T47D (cell line): Measurements from ENCODE around the gene TDRD6.
"Not testable (repeated sequence)": the region's sequence is repeated elsewhere in the genome, so short reads cannot be mapped to it uniquely, and the experiment has no call there.

Experiments
- DNase-seq, 2 experiments: peaks; one replicate each; pipeline versions ENCODE4 v3.0.0 to v3.0.0-alpha.2; 2011 to 2012; ENCODE audit warnings: low read depth in 1 of 2, low spot score in 1 of 2
- JUND ChIP-seq: IDR thresholded peaks from 2 replicates; pipeline ENCODE4 v1.6.1; 2012; ENCODE audit warnings: low read depth
- in situ Hi-C: cut with HindIII; loops from 2 replicates; pipeline ENCODE4 v1.10.0; 2016; ENCODE audit warnings: low sequenced_read_pairs, low pct_unique_long_range_greater_than_20kb

The TDRD6 gene, protein sequence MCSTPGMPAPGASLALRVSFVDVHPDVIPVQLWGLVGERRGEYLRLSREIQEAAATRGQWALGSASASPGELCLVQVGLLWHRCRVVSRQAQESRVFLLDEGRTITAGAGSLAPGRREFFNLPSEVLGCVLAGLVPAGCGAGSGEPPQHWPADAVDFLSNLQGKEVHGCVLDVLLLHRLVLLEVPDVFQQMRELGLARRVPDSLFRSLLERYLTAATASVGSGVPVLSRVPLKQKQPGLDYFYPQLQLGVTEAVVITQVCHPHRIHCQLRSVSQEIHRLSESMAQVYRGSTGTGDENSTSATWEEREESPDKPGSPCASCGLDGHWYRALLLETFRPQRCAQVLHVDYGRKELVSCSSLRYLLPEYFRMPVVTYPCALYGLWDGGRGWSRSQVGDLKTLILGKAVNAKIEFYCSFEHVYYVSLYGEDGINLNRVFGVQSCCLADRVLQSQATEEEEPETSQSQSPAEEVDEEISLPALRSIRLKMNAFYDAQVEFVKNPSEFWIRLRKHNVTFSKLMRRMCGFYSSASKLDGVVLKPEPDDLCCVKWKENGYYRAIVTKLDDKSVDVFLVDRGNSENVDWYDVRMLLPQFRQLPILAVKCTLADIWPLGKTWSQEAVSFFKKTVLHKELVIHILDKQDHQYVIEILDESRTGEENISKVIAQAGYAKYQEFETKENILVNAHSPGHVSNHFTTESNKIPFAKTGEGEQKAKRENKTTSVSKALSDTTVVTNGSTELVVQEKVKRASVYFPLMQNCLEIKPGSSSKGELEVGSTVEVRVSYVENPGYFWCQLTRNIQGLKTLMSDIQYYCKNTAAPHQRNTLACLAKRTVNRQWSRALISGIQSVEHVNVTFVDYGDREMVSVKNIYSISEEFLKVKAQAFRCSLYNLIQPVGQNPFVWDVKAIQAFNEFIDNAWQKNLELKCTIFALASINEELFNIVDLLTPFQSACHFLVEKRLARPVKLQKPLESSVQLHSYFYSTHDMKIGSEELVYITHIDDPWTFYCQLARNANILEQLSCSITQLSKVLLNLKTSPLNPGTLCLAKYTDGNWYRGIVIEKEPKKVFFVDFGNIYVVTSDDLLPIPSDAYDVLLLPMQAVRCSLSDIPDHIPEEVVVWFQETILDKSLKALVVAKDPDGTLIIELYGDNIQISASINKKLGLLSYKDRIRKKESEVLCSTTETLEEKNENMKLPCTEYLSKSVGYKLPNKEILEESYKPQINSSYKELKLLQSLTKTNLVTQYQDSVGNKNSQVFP (N-terminal part only)

DNA sequence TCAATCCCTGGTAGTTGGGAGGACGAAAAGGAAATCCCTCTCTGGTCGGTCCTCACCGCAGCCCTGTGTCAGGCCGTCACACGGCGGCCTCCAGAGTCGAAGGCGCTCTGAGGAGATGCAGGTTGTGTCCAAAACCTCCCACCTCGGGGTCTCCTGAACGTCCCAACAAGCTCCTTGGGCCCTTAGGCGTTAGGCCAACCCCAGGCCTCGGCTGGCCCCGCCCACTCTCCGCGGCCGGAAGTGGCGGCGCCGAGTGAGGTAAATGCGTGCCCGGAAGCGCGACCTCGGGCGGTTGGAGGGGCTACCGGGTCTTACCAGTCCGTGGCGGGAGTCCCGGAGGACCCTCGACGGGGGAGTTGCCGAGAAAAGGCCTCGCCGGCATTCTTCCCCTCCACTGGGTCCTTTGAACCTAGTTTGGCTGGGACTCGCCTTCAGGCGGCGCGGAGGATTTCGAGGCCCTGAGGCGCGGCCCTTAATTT, at the start of gene TDRD6:
TDRD6 (plus strand) TSS at position 267 of the 479 bp plus-strand sequence. CDS start 244 bp downstream, outside the sequence.
- in situ Hi-C loops, result no loop called here
- no peak for TF ChIP-seq JUND
- no peak for DNase-seq

DNA sequence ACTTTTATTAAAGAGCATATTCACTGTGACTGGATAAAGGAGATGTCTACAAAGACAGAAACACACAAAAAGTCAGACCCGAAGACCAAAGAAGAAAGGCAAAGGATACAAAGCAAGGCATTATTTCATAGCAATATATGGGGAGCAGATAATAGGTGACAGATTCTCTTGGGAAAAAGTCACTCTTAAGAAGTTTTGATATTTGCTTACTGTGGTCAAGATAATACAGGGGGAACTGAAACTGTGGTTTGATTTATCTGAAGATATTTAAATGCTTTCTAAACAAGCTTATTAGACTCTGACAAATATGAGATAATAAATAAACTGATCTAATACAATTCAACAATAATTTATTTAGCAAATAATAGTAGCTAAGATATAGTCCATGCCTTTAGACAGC, 49.8 kb upstream of the TDRD6 start:
- no peak for DNase-seq
- in situ Hi-C loops, result no loop called here
- TF ChIP-seq JUND, result no peak

DNA sequence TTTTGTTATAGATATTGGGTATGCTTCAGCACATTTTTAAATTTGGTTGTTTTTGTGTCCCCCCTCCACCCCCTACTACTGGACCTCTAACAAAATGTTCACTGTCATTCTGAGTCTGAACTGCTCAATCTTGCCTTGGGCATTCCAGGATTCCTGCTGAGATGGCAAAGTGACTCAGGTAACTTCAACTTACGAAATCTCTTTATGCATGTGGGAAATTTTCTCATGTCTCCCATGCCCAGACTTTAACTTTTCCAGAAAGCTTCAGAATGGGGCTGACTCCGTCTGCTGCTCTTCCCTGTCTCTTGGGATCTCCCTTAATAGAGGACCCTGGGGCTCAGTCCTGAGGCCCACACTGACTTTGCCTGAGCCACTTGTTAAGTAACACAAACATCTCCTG, 49.0 kb upstream of the TDRD6 start:
- TF ChIP-seq JUND, result no peak
- peak in 1 of 2 experiments; percentile 33 for DNase-seq
- in situ Hi-C loops, result no loop called here

DNA sequence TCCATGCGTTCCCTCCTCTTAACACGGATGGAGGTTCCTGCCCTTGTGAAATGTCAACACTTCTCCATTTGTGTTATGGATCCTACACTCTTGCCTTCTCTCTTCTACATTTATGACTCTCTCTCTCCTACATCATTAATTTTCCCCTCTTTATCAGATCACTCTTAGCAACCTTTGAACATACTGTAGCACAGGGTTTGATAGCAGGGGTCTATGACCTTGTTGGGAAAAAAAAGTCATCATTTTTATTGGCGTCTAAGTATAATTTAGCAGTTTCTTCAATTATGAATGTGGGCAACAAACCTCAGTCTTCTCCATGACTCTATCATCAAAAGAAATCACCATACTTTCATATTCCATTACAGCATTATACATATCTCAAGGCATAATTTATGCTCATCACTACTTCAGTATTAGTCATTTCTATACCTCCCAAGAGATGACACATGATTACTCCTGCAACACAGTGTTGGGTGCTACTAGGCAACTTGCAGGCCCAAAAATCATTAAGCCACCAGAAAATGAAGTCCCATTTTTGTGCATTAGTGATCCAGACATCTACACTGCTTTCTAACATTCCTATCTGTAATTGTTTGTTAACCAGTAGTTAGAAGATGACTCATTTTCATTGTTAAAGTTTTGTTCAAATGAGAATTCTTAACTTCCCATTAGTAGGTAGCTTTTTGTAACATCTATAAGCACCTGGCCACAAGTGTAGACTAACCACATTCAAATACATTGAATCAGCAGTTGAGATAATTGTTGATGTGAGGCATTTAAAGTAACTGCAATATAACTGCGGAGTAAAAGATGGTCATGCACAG, 44.5 kb upstream of the TDRD6 start:
- DNase-seq, result no peak
- no peak for TF ChIP-seq JUND
- in situ Hi-C loops, result no loop called here

DNA sequence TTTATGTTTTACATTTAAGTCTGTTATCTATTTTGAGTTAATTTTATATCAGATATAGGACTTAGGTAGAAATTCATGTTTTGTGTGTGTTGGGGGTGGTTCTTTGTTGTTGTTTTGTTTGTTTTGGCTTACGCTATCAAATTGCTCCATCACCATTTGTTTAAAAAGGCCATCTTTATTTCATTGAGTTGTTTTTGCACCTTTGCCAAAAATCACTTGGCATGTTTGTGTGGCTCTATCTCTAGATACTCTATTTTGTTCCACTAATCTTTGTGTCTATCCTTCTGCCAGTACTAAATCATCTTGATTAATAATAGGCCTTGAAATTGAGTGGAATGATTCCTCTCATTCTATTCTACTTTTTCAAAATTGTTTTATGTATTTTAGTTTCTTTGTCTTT, 42.4 kb upstream of the TDRD6 start:
- in situ Hi-C loops, result no loop called here
- no peak for TF ChIP-seq JUND
- no peak for DNase-seq

DNA sequence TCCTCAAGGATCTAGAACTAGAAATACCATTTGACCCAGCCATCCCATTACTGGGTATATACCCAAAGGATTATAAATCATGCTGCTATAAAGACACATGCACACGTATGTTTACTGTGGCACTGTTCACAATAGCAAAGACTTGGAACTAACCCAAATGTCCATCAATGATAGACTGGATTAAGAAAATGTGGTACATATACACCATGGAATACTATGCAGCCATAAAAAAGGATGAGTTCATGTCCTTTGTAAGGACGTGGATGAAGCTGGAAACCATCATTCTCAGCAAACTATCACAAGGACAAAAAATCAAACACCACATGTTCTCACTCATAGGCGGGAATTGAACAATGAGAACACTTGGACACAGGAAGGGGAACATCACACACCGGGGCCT, 39.6 kb upstream of the TDRD6 start:
- DNase-seq, in situ Hi-C loops: not testable (repeated sequence)

DNA sequence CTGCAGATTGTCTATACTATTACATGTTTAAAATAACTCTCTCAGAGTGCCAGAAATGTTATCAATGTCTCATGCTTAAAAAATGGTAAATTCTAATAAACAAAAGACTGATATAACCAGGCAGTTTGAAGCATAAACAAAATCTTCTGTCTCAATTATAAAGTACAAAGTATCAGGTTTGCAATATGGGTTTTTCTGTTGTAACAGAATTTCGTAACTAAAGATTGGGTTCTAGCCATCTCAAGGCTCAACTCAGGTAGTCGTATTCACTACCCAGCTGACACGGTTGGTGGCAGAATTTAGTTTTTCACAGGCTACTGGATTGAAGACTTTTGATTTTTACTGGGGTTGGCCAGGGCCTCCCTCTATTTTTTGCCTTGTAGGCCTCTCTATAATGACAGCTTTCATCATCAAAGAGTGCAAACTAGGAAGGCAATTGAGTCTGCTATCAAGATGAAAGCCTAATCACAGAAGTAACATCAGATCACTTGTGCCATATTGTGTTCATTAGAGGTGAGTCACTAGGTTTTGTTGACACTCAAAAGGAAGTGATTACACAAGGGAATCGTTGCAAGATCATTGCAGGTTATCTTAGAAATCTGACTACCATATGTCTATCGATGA, 38.7 kb upstream of the TDRD6 start:
- no peak for TF ChIP-seq JUND
- DNase-seq, result no peak
- in situ Hi-C loops, result no loop called here

DNA sequence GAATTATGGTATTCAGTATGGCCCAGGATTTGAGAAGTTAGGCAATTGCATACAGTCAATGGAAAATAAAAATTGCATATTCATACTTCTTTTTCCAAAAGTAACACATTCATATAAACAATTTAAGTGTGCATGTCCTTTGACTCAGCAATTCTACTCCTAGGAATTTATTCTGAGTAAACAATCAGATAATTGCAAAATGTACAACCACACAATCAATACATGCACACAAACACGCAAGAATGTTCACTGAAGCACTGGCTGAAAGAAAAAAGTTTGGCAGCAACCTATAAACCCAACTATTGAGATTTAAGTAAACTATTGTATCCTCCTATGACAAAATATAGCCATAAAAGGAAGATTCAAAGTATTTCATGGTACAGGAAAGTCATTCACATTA, 36.7 kb upstream of the TDRD6 start:
- no peak for TF ChIP-seq JUND
- in situ Hi-C loops, result no loop called here
- DNase-seq, result peak in 1 of 2 experiments; percentile 24

DNA sequence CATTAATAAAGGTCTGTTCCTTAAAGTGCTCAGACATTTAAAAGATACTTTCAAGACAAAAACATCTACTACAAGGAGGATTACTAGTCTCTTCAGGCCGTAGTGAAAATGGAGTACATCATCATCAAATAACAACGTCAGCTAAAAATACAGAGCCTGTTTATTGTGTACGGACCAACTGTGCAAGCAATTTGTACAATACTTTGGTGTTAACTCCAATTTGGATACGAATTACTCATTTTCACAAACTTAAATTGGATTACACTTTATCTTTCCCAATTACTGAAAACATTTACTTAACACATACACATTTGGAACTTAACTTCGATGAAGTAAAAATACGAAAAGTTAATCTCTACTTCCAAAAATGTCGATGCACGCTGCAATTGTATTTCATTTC, 35.9 kb upstream of the TDRD6 start:
- TF ChIP-seq JUND, result no peak
- peak in 1 of 2 experiments; percentile 23 for DNase-seq
- in situ Hi-C loops, result no loop called here

DNA sequence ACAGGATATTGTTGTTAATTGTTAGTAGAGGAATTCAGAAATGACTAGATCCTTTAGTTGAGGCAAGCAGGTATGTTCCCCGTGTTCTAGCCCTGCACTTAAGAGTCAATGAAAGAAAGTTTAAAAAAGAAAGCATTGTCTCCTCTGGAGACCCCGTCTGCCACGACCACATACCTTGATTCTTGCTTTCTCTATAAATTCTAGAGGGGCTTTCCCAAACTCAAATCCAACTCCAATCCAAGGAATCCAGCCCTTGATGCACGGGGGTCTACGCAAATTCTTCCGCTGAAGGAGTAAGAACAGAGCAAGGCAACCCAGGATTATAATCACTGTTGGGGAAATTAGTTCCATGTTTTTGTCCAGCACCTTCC, 35.5 kb upstream of the TDRD6 start:
- no peak for DNase-seq
- TF ChIP-seq JUND, result no peak
- in situ Hi-C loops, result no loop called here
